H1 (cell line): ENCODE results near the gene ISM1.

ENCODE experiments used
- ATF3 ChIP-seq: IDR thresholded peaks from 2 replicates; pipeline ENCODE4 v1.6.1; 2011; ENCODE audit warnings: low read depth, mild to moderate bottlenecking, low read length; ENCODE audit not compliant: insufficient read depth
- BRCA1 ChIP-seq: IDR thresholded peaks from 2 replicates; pipeline ENCODE4 v1.6.1; 2012; ENCODE audit warnings: low read depth, low read length, improper control_type of control experiment
- CBX5 ChIP-seq: fragments of 300-800, 300-1000 bp; sonication (generic); IDR thresholded peaks from 2 replicates; pipeline ENCODE4 v1.7.1; 2016; ENCODE audit warnings: antibody characterized with exemption, low read length, low read depth
- CREB1 ChIP-seq: IDR thresholded peaks from 2 replicates; pipeline ENCODE4 v1.6.1; 2012; ENCODE audit warnings: inconsistent platforms
- EZH2 ChIP-seq: fragments of 200-600 bp; sonication (generic); IDR thresholded peaks from 2 replicates; pipeline ENCODE4 v1.7.1; 2012; ENCODE audit warnings: low read depth, mild to moderate bottlenecking, moderate library complexity, low read length, inconsistent platforms; ENCODE audit not compliant: severe bottlenecking
- JUN ChIP-seq: IDR thresholded peaks from 2 replicates; pipeline ENCODE4 v1.6.1; 2011; ENCODE audit warnings: low read depth, mild to moderate bottlenecking, improper control_type of control experiment, low read length
- POLR2A ChIP-seq, 2 experiments: IDR thresholded peaks; 1 replicate in 1 of 2; 2 replicates in 1 of 2; pipeline ENCODE4 v1.6.1; 2011; ENCODE audit warnings: low read depth in 2 of 2, low read length in 2 of 2, mild to moderate bottlenecking in 2 of 2; ENCODE audit errors: control extremely low read depth in 1 of 2
- POLR2AphosphoS5 ChIP-seq: IDR thresholded peaks from 2 replicates; pipeline ENCODE4 v1.6.1; 2011; ENCODE audit warnings: low read depth, low read length
- RNF2 ChIP-seq: fragments of 200-900, 300-1000 bp; sonication (generic); IDR thresholded peaks from 2 replicates; pipeline ENCODE4 v1.7.1; 2016; ENCODE audit warnings: borderline replicate concordance, low read depth, mild to moderate bottlenecking, antibody characterized with exemption, low read length; ENCODE audit not compliant: poor library complexity, severe bottlenecking; ENCODE audit errors: missing control alignments
- RXRA ChIP-seq: IDR thresholded peaks from 2 replicates; pipeline ENCODE4 v1.6.1; 2011; ENCODE audit warnings: low read depth, mild to moderate bottlenecking, low read length, moderate library complexity; ENCODE audit not compliant: insufficient read depth
- SP1 ChIP-seq: IDR thresholded peaks from 2 replicates; pipeline ENCODE4 v1.6.1; 2011; ENCODE audit warnings: low read depth, low read length
- YY1 ChIP-seq: IDR thresholded peaks from 2 replicates; pipeline ENCODE4 v1.6.1; 2011; ENCODE audit warnings: low read depth, mild to moderate bottlenecking, low read length
- TF ChIP-seq, protein P1 (sequence below), 3 experiments: IDR thresholded peaks; 1 replicate in 2 of 3; 2 replicates in 1 of 3; pipeline versions ENCODE4 v1.5.1 to v1.6.1; 2011; ENCODE audit warnings: low read length in 3 of 3, mild to moderate bottlenecking in 3 of 3, inconsistent platforms in 2 of 3, low read depth in 1 of 3, moderate library complexity in 1 of 3; ENCODE audit not compliant: insufficient read depth in 1 of 3; ENCODE audit errors: control extremely low read depth in 1 of 3
- TF ChIP-seq, protein P2 (sequence below): IDR thresholded peaks from 2 replicates; pipeline ENCODE4 v1.6.1; 2012; ENCODE audit warnings: inconsistent platforms

DNA sequence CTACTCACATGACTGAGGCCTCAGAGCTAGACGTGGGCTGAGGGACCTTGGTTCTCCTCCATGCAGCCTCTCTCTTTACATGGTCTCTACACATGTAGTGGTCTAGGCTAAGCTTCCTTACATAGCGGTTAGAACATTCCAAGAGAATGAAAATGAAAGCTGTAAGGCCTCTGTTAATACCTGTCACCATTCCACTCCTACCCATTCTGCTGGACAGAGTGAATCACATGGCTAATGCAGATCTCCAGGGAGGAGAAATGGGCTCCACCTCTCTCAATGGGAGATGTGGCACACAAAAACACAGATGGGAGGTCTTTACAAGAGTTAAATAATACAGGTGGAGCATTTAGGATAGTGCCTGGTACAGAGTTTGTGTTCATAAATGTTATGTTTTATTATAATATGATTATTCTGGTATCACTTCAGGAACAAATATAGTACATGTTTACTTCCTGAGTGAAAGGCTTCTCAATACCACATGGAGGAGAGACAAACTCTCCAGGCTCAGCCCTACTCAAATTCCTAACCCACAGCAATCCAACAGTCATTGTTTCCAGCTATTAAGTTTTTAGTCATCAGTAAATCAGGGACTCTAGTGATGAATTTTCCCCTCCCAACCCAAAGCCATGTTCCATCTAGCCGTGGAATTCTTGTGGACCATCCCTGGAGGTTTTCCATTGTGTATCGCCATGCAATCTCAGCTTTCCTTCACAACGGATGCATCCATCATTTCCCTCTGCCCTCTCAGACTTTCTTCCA lies 57.9 kb downstream of the ISM1 start:
- TF ChIP-seq RXRA (no peak), POLR2A (IDR thresholded peaks at IDR 0.05; ENCODE audit: control extremely low read depth in 1 of 2, low read depth in 2 of 2, low read length in 2 of 2) (no peak), POLR2AphosphoS5 (no peak), BRCA1 (no peak), CREB1 (no peak), EZH2 (no peak), CBX5 (no peak), YY1 (no peak), RNF2 (no peak), SP1 (no peak), ATF3 (no peak), JUN (no peak)
- TF ChIP-seq, protein P1, sequence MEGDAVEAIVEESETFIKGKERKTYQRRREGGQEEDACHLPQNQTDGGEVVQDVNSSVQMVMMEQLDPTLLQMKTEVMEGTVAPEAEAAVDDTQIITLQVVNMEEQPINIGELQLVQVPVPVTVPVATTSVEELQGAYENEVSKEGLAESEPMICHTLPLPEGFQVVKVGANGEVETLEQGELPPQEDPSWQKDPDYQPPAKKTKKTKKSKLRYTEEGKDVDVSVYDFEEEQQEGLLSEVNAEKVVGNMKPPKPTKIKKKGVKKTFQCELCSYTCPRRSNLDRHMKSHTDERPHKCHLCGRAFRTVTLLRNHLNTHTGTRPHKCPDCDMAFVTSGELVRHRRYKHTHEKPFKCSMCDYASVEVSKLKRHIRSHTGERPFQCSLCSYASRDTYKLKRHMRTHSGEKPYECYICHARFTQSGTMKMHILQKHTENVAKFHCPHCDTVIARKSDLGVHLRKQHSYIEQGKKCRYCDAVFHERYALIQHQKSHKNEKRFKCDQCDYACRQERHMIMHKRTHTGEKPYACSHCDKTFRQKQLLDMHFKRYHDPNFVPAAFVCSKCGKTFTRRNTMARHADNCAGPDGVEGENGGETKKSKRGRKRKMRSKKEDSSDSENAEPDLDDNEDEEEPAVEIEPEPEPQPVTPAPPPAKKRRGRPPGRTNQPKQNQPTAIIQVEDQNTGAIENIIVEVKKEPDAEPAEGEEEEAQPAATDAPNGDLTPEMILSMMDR (IDR thresholded peaks at IDR 0.05; ENCODE audit: control extremely low read depth in 1 of 3, insufficient read depth in 1 of 3, low read depth in 1 of 3, low read length in 3 of 3), result no peak
- TF ChIP-seq, protein P2, sequence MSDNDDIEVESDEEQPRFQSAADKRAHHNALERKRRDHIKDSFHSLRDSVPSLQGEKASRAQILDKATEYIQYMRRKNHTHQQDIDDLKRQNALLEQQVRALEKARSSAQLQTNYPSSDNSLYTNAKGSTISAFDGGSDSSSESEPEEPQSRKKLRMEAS, result no peak
